Measurements from ENCODE around the gene CSGALNACT2. TPM values are rescaled to one million over a fixed set of nuclear protein-coding genes. Genes with fewer than 3 reads are reported as not detected.
"Not testable (repeated sequence)": the region's sequence is repeated elsewhere in the genome, so short reads cannot be mapped to it uniquely, and the experiment has no call there.

The CSGALNACT2 gene
- total RNA-seq, 1 experiment from 2014 or later: 3.6 TPM

DNA sequence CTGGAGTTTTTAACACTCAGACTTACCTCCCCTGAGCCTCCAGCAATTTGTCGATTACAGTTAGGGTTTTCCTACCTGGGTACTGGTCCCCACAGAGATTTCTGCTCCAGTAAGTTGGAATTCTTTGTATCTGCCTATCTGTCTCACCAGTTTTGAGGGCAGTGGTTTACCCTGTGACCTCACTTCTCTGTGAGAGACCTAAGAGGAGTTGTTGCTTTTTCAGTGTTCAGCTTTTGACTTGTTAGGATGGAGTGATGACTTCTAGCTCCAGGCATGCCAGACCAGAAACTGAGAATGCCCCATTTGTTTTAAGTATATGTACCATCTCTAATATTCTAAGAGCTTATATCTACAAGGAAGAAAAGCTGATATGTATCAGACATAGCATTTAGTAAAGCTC is 42.9 kb downstream of the CSGALNACT2 start:
- DNase-seq: no peak
- Histone ChIP-seq H3K27ac (ENCODE audit: low read length) (no peak overlapping the region), H3K9me3 (ENCODE audit: low read length) (no peaks in the 10 kb centered on the region), H3K4me1 (ENCODE audit: insufficient read depth, low read length) (no peaks in the 10 kb centered on the region), H3K9ac (ENCODE audit: low read length) (no peak overlapping the region), H3K36me3 (ENCODE audit: low read depth, low read length) (peaks cover 6% of the 10 kb centered on the region), H3K4me2 (ENCODE audit: low read length) (no peak overlapping the region), H4K20me1 (ENCODE audit: low read length) (no peaks in the 10 kb centered on the region), H3K4me3 (ENCODE audit: low read length) (no peak overlapping the region), H3K27me3 (ENCODE audit: low read length) (no peaks in the 10 kb centered on the region), H3K79me2 (ENCODE audit: low read length) (no peaks in the 10 kb centered on the region), H2AFZ (ENCODE audit: low read length) (no peak overlapping the region), H3F3A (ENCODE audit: low read length, unreplicated experiment) (no peaks in the 10 kb centered on the region), H3K9me2 (replicated peaks; ENCODE audit: low read length) (no peaks in the 10 kb centered on the region; the same call in 1 of the 2 replicates)
- intact Hi-C loops (cut with micrococcal nuclease): no loop called here
- ATAC-seq: no peak
- BruUV-seq (replicated peaks): no TSS peak
- CTCF ChIA-PET: no interaction called here
- TF ChIP-seq EZH2phosphoT487 (IDR thresholded peaks at IDR 0.05; ENCODE audit: borderline replicate concordance, low read length) (no peak), EZH2 (IDR thresholded peaks at IDR 0.05; ENCODE audit: low read length, unreplicated experiment) (no peak)
- TF ChIP-seq, protein P1, sequence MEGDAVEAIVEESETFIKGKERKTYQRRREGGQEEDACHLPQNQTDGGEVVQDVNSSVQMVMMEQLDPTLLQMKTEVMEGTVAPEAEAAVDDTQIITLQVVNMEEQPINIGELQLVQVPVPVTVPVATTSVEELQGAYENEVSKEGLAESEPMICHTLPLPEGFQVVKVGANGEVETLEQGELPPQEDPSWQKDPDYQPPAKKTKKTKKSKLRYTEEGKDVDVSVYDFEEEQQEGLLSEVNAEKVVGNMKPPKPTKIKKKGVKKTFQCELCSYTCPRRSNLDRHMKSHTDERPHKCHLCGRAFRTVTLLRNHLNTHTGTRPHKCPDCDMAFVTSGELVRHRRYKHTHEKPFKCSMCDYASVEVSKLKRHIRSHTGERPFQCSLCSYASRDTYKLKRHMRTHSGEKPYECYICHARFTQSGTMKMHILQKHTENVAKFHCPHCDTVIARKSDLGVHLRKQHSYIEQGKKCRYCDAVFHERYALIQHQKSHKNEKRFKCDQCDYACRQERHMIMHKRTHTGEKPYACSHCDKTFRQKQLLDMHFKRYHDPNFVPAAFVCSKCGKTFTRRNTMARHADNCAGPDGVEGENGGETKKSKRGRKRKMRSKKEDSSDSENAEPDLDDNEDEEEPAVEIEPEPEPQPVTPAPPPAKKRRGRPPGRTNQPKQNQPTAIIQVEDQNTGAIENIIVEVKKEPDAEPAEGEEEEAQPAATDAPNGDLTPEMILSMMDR (conservative IDR thresholded peaks at IDR 0.05; ENCODE audit: low read depth, low read length): no peak
- POLR2A ChIA-PET (ENCODE audit: unreplicated experiment): no interaction called here

DNA sequence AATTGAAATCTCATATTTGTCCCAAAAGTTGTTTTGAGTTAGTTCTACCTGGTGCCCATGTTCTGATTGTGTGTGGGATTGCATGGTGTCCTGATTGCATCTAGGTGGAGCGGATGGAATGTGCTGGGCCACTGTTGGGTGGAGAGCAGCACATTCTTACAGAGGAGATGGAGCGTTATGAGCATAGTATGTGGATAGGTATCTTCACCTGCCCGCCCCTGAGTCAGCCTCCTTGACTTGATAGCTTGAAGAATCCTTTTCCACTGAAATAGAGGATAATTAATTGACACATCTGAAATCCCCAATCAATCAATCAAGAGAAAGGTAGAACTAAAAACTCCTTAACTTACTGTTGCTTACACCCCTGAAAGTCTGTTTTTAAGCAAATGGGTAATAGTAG is 45.5 kb downstream of the CSGALNACT2 start:
- H3K9me3 ChIP-seq (ENCODE audit: low read length); H3K27ac ChIP-seq (ENCODE audit: low read length); BruUV-seq (replicated peaks); H3K4me3 ChIP-seq (ENCODE audit: low read length); H3K4me1 ChIP-seq (ENCODE audit: insufficient read depth, low read length); DNase-seq; H3K36me3 ChIP-seq (ENCODE audit: low read depth, low read length); H4K20me1 ChIP-seq (ENCODE audit: low read length); H3K79me2 ChIP-seq (ENCODE audit: low read length); CTCF ChIA-PET; H3K9me2 ChIP-seq (replicated peaks; ENCODE audit: low read length); H3K27me3 ChIP-seq (ENCODE audit: low read length); H3K9ac ChIP-seq (ENCODE audit: low read length); H3K4me2 ChIP-seq (ENCODE audit: low read length); ATAC-seq; intact Hi-C loops (cut with micrococcal nuclease); POLR2A ChIA-PET (ENCODE audit: unreplicated experiment); H2AFZ ChIP-seq (ENCODE audit: low read length); H3F3A ChIP-seq (ENCODE audit: low read length, unreplicated experiment): not testable (repeated sequence)

DNA sequence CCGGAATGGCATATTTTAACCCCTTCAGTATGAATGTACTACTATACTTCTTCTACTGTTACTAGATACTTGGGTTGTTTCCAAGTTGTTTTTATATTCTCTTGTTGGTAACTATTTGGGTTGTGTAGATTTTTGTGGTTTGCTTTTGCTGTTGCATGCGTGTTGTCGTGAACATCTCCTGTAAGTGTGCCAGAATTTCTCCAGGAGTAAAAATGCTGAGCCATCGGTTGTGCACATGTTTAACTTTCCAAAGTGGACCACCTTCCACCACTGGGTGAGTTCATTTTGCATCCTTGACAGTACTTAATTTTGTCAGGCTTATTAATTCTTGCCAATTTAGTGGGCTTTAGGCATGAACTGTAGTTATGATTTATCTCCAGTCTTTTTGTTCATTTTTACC is 47.9 kb downstream of the CSGALNACT2 start:
- no peak for DNase-seq
- Histone ChIP-seq H3K4me1 (ENCODE audit: insufficient read depth, low read length) (no peaks in the 10 kb centered on the region), H3K9me2 (replicated peaks; ENCODE audit: low read length) (no peaks in the 10 kb centered on the region), H3K27me3 (ENCODE audit: low read length) (no peaks in the 10 kb centered on the region), H4K20me1 (ENCODE audit: low read length) (no peaks in the 10 kb centered on the region), H3F3A (ENCODE audit: low read length, unreplicated experiment) (no peaks in the 10 kb centered on the region), H3K9ac (ENCODE audit: low read length) (no peak overlapping the region), H3K4me3 (ENCODE audit: low read length) (no peak overlapping the region), H3K79me2 (ENCODE audit: low read length) (no peaks in the 10 kb centered on the region), H3K9me3 (ENCODE audit: low read length) (no peaks in the 10 kb centered on the region), H3K4me2 (ENCODE audit: low read length) (no peak overlapping the region), H2AFZ (ENCODE audit: low read length) (no peak overlapping the region), H3K36me3 (ENCODE audit: low read depth, low read length) (no peaks in the 10 kb centered on the region), H3K27ac (ENCODE audit: low read length) (no peak overlapping the region)
- intact Hi-C loops (cut with micrococcal nuclease): no loop called here
- no peak for TF ChIP-seq EZH2phosphoT487 (IDR thresholded peaks at IDR 0.05; ENCODE audit: borderline replicate concordance, low read length)
- TF ChIP-seq EZH2 (IDR thresholded peaks at IDR 0.05; ENCODE audit: low read length, unreplicated experiment): no peak
- TF ChIP-seq, protein P1 (conservative IDR thresholded peaks at IDR 0.05; ENCODE audit: low read depth, low read length): no peak
- no TSS peak for BruUV-seq (replicated peaks)
- POLR2A ChIA-PET (ENCODE audit: unreplicated experiment): no interaction called here
- CTCF ChIA-PET: no interaction called here
- no peak for ATAC-seq
